Upper lobe of left lung (tissue), 4 donors: ENCODE measurements around the gene MED22.

ENCODE experiments used
- POLR2A ChIP-seq, 4 donors: fragments of 450-650 bp; IDR thresholded peaks; one replicate each; pipeline ENCODE4 v1.5.1; 2016 to 2017; ENCODE audit warnings: antibody characterized with exemption in 4 of 4, mild to moderate bottlenecking in 2 of 4
- TF ChIP-seq, protein P1 (sequence below), 6 experiments: fragments of 450-650 bp in 4 of 6; fragments of 200-600 bp in 2 of 6; sonication (generic) in 2 of 6; IDR thresholded peaks; one replicate each; pipeline ENCODE4 v1.5.1; 2016 to 2019; ENCODE audit warnings: antibody characterized with exemption in 6 of 6

DNA sequence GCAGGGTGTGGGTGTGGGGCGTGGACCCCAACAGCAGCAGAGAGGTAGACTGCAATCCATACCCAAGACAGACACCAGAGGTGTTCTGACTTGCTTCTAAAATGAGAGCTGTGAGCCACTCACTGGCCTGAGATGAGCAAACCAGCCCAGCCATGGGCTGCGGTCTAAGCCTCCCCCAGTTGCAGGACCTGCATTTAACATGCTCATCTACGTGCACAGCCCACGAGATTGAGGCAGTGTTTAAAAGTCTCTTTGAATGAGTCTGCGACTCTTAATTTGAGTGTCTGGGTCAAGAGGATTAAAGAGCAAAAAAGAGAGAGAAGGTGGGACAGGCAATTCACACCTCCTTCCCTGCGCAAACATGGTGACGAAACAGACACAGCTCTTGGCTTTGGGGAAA lies 22.0 kb upstream of the MED22 start:
- TF ChIP-seq, protein P1, sequence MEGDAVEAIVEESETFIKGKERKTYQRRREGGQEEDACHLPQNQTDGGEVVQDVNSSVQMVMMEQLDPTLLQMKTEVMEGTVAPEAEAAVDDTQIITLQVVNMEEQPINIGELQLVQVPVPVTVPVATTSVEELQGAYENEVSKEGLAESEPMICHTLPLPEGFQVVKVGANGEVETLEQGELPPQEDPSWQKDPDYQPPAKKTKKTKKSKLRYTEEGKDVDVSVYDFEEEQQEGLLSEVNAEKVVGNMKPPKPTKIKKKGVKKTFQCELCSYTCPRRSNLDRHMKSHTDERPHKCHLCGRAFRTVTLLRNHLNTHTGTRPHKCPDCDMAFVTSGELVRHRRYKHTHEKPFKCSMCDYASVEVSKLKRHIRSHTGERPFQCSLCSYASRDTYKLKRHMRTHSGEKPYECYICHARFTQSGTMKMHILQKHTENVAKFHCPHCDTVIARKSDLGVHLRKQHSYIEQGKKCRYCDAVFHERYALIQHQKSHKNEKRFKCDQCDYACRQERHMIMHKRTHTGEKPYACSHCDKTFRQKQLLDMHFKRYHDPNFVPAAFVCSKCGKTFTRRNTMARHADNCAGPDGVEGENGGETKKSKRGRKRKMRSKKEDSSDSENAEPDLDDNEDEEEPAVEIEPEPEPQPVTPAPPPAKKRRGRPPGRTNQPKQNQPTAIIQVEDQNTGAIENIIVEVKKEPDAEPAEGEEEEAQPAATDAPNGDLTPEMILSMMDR (IDR thresholded peaks at IDR 0.05), result no peak
- TF ChIP-seq POLR2A (IDR thresholded peaks at IDR 0.05), result no peak
